Gastrocnemius medialis (tissue), 4 donors: ENCODE measurements around the gene SHLD1.

Source experiments
- POLR2A ChIP-seq, 2 donors: fragments of 450-650 bp; IDR thresholded peaks; one replicate each; pipeline ENCODE4 v1.6.1; 2017; ENCODE audit warnings: antibody characterized with exemption in 2 of 2, mild to moderate bottlenecking in 2 of 2, moderate library complexity in 2 of 2
- TF ChIP-seq, protein P1 (sequence below), 5 experiments: fragments of 450-650 bp in 3 of 5; fragments of 200-600 bp in 2 of 5; sonication (generic) in 2 of 5; IDR thresholded peaks in 4 of 5; conservative IDR thresholded peaks in 1 of 5; 1 replicate in 4 of 5; 2 replicates in 1 of 5; pipeline ENCODE4 v1.5.1; 2016 to 2019; ENCODE audit warnings: antibody characterized with exemption in 5 of 5, mild to moderate bottlenecking in 3 of 5, moderate library complexity in 3 of 5

DNA sequence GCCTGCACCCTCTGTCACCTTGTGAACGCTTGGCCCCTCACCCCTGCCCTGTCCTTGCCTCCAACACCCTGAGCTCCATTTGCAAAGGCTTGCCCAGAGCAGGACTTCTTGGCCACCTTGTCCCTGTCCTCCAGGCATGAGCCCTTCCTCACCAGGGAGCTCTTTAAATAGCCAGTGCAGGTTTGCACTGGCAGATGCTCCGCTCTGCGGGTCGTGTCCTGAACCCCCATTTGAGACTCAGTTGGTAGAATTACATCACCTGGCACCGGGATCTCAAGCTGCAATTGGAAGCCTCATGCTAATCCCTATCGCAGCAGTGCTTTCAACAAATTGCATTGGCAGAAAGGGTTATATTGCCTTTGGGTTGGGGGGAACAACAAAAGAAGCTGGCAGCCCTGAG, 114.2 kb downstream of the SHLD1 start:
- TF ChIP-seq, protein P1, sequence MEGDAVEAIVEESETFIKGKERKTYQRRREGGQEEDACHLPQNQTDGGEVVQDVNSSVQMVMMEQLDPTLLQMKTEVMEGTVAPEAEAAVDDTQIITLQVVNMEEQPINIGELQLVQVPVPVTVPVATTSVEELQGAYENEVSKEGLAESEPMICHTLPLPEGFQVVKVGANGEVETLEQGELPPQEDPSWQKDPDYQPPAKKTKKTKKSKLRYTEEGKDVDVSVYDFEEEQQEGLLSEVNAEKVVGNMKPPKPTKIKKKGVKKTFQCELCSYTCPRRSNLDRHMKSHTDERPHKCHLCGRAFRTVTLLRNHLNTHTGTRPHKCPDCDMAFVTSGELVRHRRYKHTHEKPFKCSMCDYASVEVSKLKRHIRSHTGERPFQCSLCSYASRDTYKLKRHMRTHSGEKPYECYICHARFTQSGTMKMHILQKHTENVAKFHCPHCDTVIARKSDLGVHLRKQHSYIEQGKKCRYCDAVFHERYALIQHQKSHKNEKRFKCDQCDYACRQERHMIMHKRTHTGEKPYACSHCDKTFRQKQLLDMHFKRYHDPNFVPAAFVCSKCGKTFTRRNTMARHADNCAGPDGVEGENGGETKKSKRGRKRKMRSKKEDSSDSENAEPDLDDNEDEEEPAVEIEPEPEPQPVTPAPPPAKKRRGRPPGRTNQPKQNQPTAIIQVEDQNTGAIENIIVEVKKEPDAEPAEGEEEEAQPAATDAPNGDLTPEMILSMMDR (IDR thresholded peaks at IDR 0.05 in 4 of 5, conservative IDR thresholded peaks at IDR 0.05 in 1 of 5) = no peak
- TF ChIP-seq POLR2A (IDR thresholded peaks at IDR 0.05) = no peak
